ENCODE measurements around the gene HSP90AA1.
"Not testable (repeated sequence)": the region's sequence is repeated elsewhere in the genome, so short reads cannot be mapped to it uniquely, and the experiment has no call there.

HSP90AA1 gene

GRCh38 chr14:102074415-102074964, 12.4 kb downstream of the HSP90AA1 start:
- no peak for DNase-seq (ENCODE audit: low spot score)
- FAIRE-seq, result no peak

- DNase-seq (ENCODE audit: low spot score), result peak; percentile 66
- FAIRE-seq, result no peak
Measured at GRCh38 chr14:102071283-102071998, 15.4 kb downstream of the HSP90AA1 start.

- DNase-seq (ENCODE audit: low spot score) (no peak), FAIRE-seq (no peak)
Measured at GRCh38 chr14:102066041-102066451, 20.8 kb downstream of the HSP90AA1 start.

- not testable (repeated sequence) for DNase-seq (ENCODE audit: low spot score); FAIRE-seq
Measured at GRCh38 chr14:102064590-102064989, 22.3 kb downstream of the HSP90AA1 start.

GRCh38 chr14:102063808-102064429, 22.9 kb downstream of the HSP90AA1 start:
- no peak for FAIRE-seq

GRCh38 chr14:102063109-102063807, 23.6 kb downstream of the HSP90AA1 start:
- FAIRE-seq (no peak), DNase-seq (ENCODE audit: low spot score) (peak; percentile 67)

More at GRCh38 chr14:102063808-102064429, 22.9 kb downstream of the HSP90AA1 start:
- DNase-seq (ENCODE audit: low spot score), result no peak

- no peak for FAIRE-seq
Measured at GRCh38 chr14:102058961-102059360, 27.9 kb downstream of the HSP90AA1 start.

GRCh38 chr14:102058146-102058545, 28.7 kb downstream of the HSP90AA1 start:
- DNase-seq (ENCODE audit: low spot score) (no peak), FAIRE-seq (no peak)

More at GRCh38 chr14:102058961-102059360, 27.9 kb downstream of the HSP90AA1 start:
- no peak for DNase-seq (ENCODE audit: low spot score)

- DNase-seq (ENCODE audit: low spot score) (no peak), FAIRE-seq (no peak)
Measured at GRCh38 chr14:102057480-102058114, 29.2 kb downstream of the HSP90AA1 start.

- DNase-seq (ENCODE audit: low spot score) (no peak), FAIRE-seq (peak; percentile 84)
Measured at GRCh38 chr14:102056694-102057442, 30.0 kb downstream of the HSP90AA1 start.

GRCh38 chr14:102055181-102055901, 31.5 kb downstream of the HSP90AA1 start:
- DNase-seq (ENCODE audit: low spot score) (no peak), FAIRE-seq (no peak)

GRCh38 chr14:102052522-102052921, 34.3 kb downstream of the HSP90AA1 start:
- no peak for FAIRE-seq
- no peak for DNase-seq (ENCODE audit: low spot score)

GRCh38 chr14:102050625-102051024, 36.2 kb downstream of the HSP90AA1 start:
- no peak for FAIRE-seq
- no peak for DNase-seq (ENCODE audit: low spot score)

- DNase-seq (ENCODE audit: low spot score), result no peak
- FAIRE-seq, result no peak
Measured at GRCh38 chr14:102050026-102050405, 36.8 kb downstream of the HSP90AA1 start.

GRCh38 chr14:102049258-102050025, 37.4 kb downstream of the HSP90AA1 start:
- no peak for FAIRE-seq

GRCh38 chr14:102047808-102048540, 38.9 kb downstream of the HSP90AA1 start:
- FAIRE-seq (no peak), DNase-seq (ENCODE audit: low spot score) (no peak)

More at GRCh38 chr14:102049258-102050025, 37.4 kb downstream of the HSP90AA1 start:
- no peak for DNase-seq (ENCODE audit: low spot score)

GRCh38 chr14:102046337-102047278, 40.2 kb downstream of the HSP90AA1 start:
- DNase-seq (ENCODE audit: low spot score), result no peak
- no peak for FAIRE-seq

All from urothelium cell line (cell line).